Panc1 (cell line): ENCODE data around the gene PLBD1.

Source experiments
- CTCF ChIP-seq: fragments of 450-650 bp; IDR thresholded peaks from 2 replicates; pipeline ENCODE4 v1.5.1; 2017; ENCODE audit warnings: mild to moderate bottlenecking
- POLR2AphosphoS5 ChIP-seq: IDR thresholded peaks from 2 replicates; pipeline ENCODE4 v1.6.1; 2012; ENCODE audit warnings: mild to moderate bottlenecking, low read depth, low read length, moderate library complexity
- SIN3A ChIP-seq: IDR thresholded peaks from 2 replicates; pipeline ENCODE4 v1.6.1; 2012; ENCODE audit warnings: low read depth, mild to moderate bottlenecking, low read length, moderate library complexity, borderline replicate concordance; ENCODE audit not compliant: insufficient read depth

GRCh38 chr12:14571779-14572178 is 4.1 kb upstream of the PLBD1 start:
- TF ChIP-seq CTCF (no peak), POLR2AphosphoS5 (no peak), SIN3A (no peak)
